Measurements from ENCODE around the gene SLC25A10.

Gene SLC25A10

GRCh38 chr17:81715872-81716673 is 4.0 kb downstream of the SLC25A10 start:
- H3K27ac ChIP-seq (ENCODE audit: poor library complexity, severe bottlenecking), result no peak overlapping the region
- ATAC-seq (ENCODE audit: low read depth) (no peak), DNase-seq (ENCODE audit: low spot score) (peak; percentile 72)
- H3K27me3 ChIP-seq (ENCODE audit: insufficient read depth, poor library complexity, severe bottlenecking), result no peaks in the 10 kb centered on the region
- H3K9me3 ChIP-seq (ENCODE audit: severe bottlenecking), result no peaks in the 10 kb centered on the region
- H3K36me3 ChIP-seq (ENCODE audit: low read depth), result peaks cover 29% of the 10 kb centered on the region
- H3K4me3 ChIP-seq (ENCODE audit: severe bottlenecking), result no peak overlapping the region
- peaks cover 12% of the 10 kb centered on the region for H3K4me1 ChIP-seq (ENCODE audit: insufficient read depth, poor library complexity, severe bottlenecking)
- TF ChIP-seq CTCF (IDR thresholded peaks at IDR 0.05; ENCODE audit: poor library complexity, severe bottlenecking), result no peak

- Histone ChIP-seq H3K9me3 (ENCODE audit: severe bottlenecking) (no peaks in the 10 kb centered on the region), H3K27me3 (ENCODE audit: insufficient read depth, poor library complexity, severe bottlenecking) (no peaks in the 10 kb centered on the region), H3K4me1 (ENCODE audit: insufficient read depth, poor library complexity, severe bottlenecking) (peaks cover 9% of the 10 kb centered on the region), H3K4me3 (ENCODE audit: severe bottlenecking) (no peak overlapping the region), H3K36me3 (ENCODE audit: low read depth) (peaks cover 29% of the 10 kb centered on the region), H3K27ac (ENCODE audit: poor library complexity, severe bottlenecking) (no peak overlapping the region)
- TF ChIP-seq CTCF (IDR thresholded peaks at IDR 0.05; ENCODE audit: poor library complexity, severe bottlenecking), result no peak
- ATAC-seq (ENCODE audit: low read depth), result no peak
- DNase-seq (ENCODE audit: low spot score), result no peak
These were observed 4.6 kb downstream of the SLC25A10 start for GRCh38 chr17:81716674-81716996.

GRCh38 chr17:81717049-81717765 is 5.1 kb downstream of the SLC25A10 start:
- Histone ChIP-seq H3K4me3 (ENCODE audit: severe bottlenecking) (no peak overlapping the region), H3K4me1 (ENCODE audit: insufficient read depth, poor library complexity, severe bottlenecking) (peaks cover 13% of the 10 kb centered on the region), H3K36me3 (ENCODE audit: low read depth) (peaks cover 29% of the 10 kb centered on the region), H3K27ac (ENCODE audit: poor library complexity, severe bottlenecking) (no peak overlapping the region), H3K27me3 (ENCODE audit: insufficient read depth, poor library complexity, severe bottlenecking) (no peaks in the 10 kb centered on the region), H3K9me3 (ENCODE audit: severe bottlenecking) (no peaks in the 10 kb centered on the region)
- ATAC-seq (ENCODE audit: low read depth) (no peak), DNase-seq (ENCODE audit: low spot score) (peak; percentile 63)
- TF ChIP-seq CTCF (IDR thresholded peaks at IDR 0.05; ENCODE audit: poor library complexity, severe bottlenecking), result no peak

- DNase-seq (ENCODE audit: low spot score) (no peak), ATAC-seq (ENCODE audit: low read depth) (no peak)
- no peak for TF ChIP-seq CTCF (IDR thresholded peaks at IDR 0.05; ENCODE audit: poor library complexity, severe bottlenecking)
- Histone ChIP-seq H3K4me3 (ENCODE audit: severe bottlenecking) (no peak overlapping the region), H3K9me3 (ENCODE audit: severe bottlenecking) (no peaks in the 10 kb centered on the region), H3K27ac (ENCODE audit: poor library complexity, severe bottlenecking) (no peak overlapping the region), H3K4me1 (ENCODE audit: insufficient read depth, poor library complexity, severe bottlenecking) (peaks cover 17% of the 10 kb centered on the region), H3K36me3 (ENCODE audit: low read depth) (peaks cover 29% of the 10 kb centered on the region), H3K27me3 (ENCODE audit: insufficient read depth, poor library complexity, severe bottlenecking) (no peaks in the 10 kb centered on the region)
These were observed 5.6 kb downstream of the SLC25A10 start for GRCh38 chr17:81717766-81718089.
